Astrocyte of the spinal cord (primary cell): Measurements from ENCODE around the gene SPAG5.

Experiments
- DNase-seq: peaks from one replicate; pipeline ENCODE4 v3.0.0; 2011; ENCODE audit warnings: low read depth, low spot score
- H3K4me3 ChIP-seq: 2 replicates; pipeline ENCODE4 v1.5.1; 2011; ENCODE audit warnings: low read depth, mild to moderate bottlenecking, low read length, moderate library complexity
- CTCF ChIP-seq: IDR thresholded peaks from 2 replicates; pipeline ENCODE4 v1.5.1; 2012; ENCODE audit warnings: low read depth, mild to moderate bottlenecking, low read length, inconsistent platforms
- in situ Hi-C: cut with HindIII; loops from 2 replicates; pipeline ENCODE4 v1.10.0; 2017; ENCODE audit warnings: low sequenced_read_pairs

Gene SPAG5

DNA sequence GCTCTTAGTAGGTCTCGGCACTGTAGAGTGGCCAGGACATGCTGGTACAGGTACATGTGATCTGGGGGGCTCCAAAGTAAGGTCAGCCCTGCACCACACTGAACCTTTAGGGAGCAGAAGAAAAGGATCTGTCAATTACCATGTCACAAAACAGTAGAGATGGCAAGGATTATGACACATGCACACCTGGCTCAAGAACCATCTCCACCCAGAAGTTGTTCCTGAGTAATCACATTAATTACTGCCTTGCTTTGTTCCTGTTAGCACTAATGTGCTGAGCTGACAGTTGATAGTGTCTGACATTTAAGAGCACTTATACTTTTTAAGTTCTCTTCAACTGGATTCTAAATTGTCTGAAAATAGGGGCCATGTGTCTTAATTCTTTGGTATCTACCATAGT, 36.7 kb upstream of the SPAG5 start:
- in situ Hi-C loops = no loop called here
- no peak for DNase-seq
- no peak for TF ChIP-seq CTCF
- no peak overlapping the region for H3K4me3 ChIP-seq

DNA sequence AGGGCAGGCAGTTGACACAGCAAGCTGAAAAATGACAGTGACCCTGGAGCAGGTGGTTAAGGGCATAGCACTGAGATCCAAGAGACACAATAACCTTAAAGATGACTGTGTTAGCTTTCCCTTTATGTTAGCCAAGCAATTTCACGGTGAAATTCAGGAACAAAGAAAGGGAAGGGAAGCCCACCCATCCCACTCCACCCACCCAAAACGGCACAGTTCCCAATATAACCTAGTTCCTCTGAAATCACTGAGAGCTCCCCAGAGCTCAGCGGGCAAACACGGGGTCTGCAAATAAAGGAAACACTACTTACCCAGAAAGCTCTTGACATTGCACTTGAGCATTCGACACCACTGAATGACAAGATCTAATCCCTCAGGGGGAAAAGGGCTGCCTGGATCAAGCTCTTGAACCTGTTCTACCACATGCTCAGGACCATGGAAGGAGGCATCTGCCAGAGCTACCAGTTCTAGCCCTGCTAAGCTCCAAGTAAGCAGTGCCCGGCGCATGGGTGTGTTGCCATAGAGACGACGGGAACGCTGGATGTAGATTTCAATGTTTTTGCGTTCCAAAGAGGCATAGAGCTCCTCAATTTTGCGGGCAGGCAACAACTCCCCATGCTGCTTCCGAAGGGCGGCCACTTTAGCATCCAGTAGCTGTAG, 35.5 kb upstream of the SPAG5 start:
- H3K4me3 ChIP-seq = no peak overlapping the region
- in situ Hi-C loops = no loop called here
- no peak for TF ChIP-seq CTCF
- DNase-seq = no peak

DNA sequence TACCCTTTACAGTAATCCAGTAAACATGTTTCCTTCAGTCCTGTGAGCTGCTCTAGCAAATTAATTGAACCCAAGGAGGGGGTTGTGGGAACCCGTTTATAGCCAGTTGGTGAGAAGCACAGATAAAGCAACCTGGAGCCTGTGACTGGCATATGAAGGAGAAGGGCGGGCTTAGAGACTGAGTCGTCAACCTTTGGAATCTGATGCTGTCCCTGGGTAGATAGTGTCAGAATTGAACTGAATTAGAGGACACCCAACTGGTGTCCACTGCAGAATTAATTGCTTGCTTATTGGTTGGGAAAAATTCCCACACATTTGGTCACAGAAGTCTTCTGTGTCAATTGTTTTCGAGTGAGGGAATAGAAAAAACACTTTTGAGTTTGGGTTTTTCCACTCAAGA, 28.0 kb upstream of the SPAG5 start:
- no peak for DNase-seq
- in situ Hi-C loops = no loop called here
- no peak overlapping the region for H3K4me3 ChIP-seq
- TF ChIP-seq CTCF = no peak

GRCh38 chr17:28624148-28624547, 25.3 kb upstream of the SPAG5 start:
- in situ Hi-C loops = no loop called here
- H3K4me3 ChIP-seq = no peak overlapping the region
- DNase-seq = no peak
- TF ChIP-seq CTCF = no peak

DNA sequence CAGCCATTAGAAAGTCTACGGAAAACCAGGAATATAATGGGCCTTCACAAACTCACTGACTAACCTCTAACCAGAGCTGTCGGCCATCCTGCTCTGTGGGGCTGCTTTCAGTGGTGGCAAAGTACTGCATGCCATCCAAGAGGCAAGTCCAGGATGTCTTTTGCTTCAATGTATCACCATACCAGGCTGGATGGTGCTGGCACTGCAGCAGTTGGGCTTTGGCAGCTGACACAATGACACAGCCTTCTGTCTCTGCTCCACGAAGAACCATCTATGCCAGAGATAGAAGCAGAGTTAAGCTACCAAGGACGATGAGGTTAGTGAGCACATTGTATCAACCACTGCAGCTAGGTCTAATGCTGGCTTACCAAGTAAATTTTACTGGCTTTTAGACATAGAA, 24.9 kb upstream of the SPAG5 start:
- no peak for DNase-seq
- H3K4me3 ChIP-seq = no peak overlapping the region
- TF ChIP-seq CTCF = no peak
- in situ Hi-C loops = no loop called here

DNA sequence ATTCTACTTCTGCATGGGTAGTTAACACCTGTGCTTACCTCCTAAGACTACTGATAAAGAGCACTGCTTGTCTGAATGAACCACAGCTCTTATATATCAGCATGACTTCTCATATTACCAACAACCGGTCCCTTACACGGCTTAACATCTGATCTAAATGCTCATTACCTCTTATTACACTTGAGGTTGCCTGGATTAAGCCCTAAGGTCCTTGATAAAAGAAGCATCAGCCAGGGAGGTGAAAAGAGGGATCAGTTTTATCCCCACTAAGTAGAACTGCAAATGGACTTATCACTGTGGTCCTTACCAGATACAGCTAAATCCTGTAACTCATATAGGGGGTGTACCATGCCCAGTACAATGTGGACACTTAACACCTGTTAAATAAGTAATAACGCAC, 23.4 kb upstream of the SPAG5 start:
- DNase-seq = no peak
- in situ Hi-C loops = no loop called here
- no peak overlapping the region for H3K4me3 ChIP-seq
- TF ChIP-seq CTCF = no peak

- no peak for TF ChIP-seq CTCF
- in situ Hi-C loops = no loop called here
- no peak overlapping the region for H3K4me3 ChIP-seq
- no peak for DNase-seq
Measured at GRCh38 chr17:28620010-28620409, 21.2 kb upstream of the SPAG5 start.
